Stomach (tissue), 9 donors: ENCODE data around the gene TTYH1. TPM values are rescaled to one million over a fixed set of nuclear protein-coding genes. Genes with fewer than 3 reads are reported as not detected.

Experiments used
- DNase-seq, 2 donors: peaks; one replicate each; pipeline versions ENCODE4 v3.0.0 to v3.0.0-alpha.2; 2013 to 2019
- H3K27ac ChIP-seq, 5 donors: fragments of 200-600 bp in 4 of 5; sonication (generic) in 4 of 5; one replicate each; pipeline ENCODE4 v1.5.1; 2013 to 2019; ENCODE audit warnings: mild to moderate bottlenecking in 1 of 5, moderate library complexity in 1 of 5
- H3K27me3 ChIP-seq, 3 donors: fragments of 200-600 bp; sonication (generic); one replicate each; pipeline ENCODE4 v1.5.1; 2017 to 2019; ENCODE audit warnings: mixed run types in 1 of 3
- H3K36me3 ChIP-seq, 4 donors: fragments of 200-600 bp; sonication (generic); 1 replicate in 3 of 4; 2 replicates in 1 of 4; pipeline ENCODE4 v1.5.1; 2016 to 2019
- H3K4me1 ChIP-seq, 4 donors: fragments of 200-600 bp; sonication (generic); one replicate each; pipeline ENCODE4 v1.5.1; 2016 to 2019
- H3K4me3 ChIP-seq, 4 donors: fragments of 200-600 bp; sonication (generic) in 3 of 4; one replicate each; pipeline ENCODE4 v1.5.1; 2016 to 2019; ENCODE audit warnings: mild to moderate bottlenecking in 1 of 4
- H3K9me3 ChIP-seq, 4 donors: fragments of 200-600 bp; sonication (generic); one replicate each; pipeline ENCODE4 v1.5.1; 2016 to 2019
- CTCF ChIP-seq, 7 experiments: fragments of 450-650 bp in 4 of 7; fragments of 200-600 bp in 3 of 7; sonication (generic) in 3 of 7; IDR thresholded peaks; one replicate each; pipeline ENCODE4 v1.5.1; 2016 to 2019; ENCODE audit warnings: antibody characterized with exemption in 7 of 7, control low read depth in 2 of 7, mild to moderate bottlenecking in 1 of 7
- EP300 ChIP-seq: sonication (generic); formaldehyde crosslinking; IDR thresholded peaks from one replicate; pipeline ENCODE4 v1.6.1; 2017; ENCODE audit warnings: antibody characterized with exemption
- POLR2A ChIP-seq, 4 donors: fragments of 450-650 bp; IDR thresholded peaks; one replicate each; pipeline ENCODE4 v1.6.1; 2016; ENCODE audit warnings: antibody characterized with exemption in 4 of 4, control low read depth in 2 of 4, mild to moderate bottlenecking in 1 of 4, moderate library complexity in 1 of 4
- POLR2AphosphoS5 ChIP-seq, 3 donors: sonication (generic); formaldehyde crosslinking; IDR thresholded peaks; one replicate each; pipeline ENCODE4 v1.6.1; 2016; ENCODE audit warnings: antibody characterized with exemption in 3 of 3
- WGBS, 5 donors: extraction: QIAGEN DNeasy Blood & Tissue Kit in 3 of 5; methylation state at CpG; one replicate each; pipeline versions ENCODE4 v1.1.5 to v1.1.7; 2013 to 2018; 5-methylcytosine and 5-hydroxymethylcytosine counted together
- intact Hi-C: fragments of 100-400 bp; cut with DNase I; formaldehyde crosslinking; loops from one replicate; pipeline ENCODE4 v1.15.1; 2023; ENCODE audit warnings: low total_unique reads
- polyA plus RNA-seq, 3 donors: library from polyadenylated mRNA; stranded (reverse); fragments of 200-250 nt; gene quantifications; one replicate each; pipeline ENCODE4 v1.2.3, GENCODE V29; 2013
- total RNA-seq, 5 donors: library from RNA; depleted of rRNA; stranded (reverse); fragments of >200 nt; gene quantifications; one replicate each; pipeline versions ENCODE4 v1.1.0 to v1.2.3, GENCODE V29; 2014 to 2016
- donor health status: healthy with polysubstance abuse.
- donor health status: Bipolar disorder and iron deficiency.
- donor health status: healthy.

The TTYH1 gene
- total and polyA plus RNA-seq, 8 donors, result 0.12 to 12.9 (median 2.3) TPM; not detected in 3

- Histone ChIP-seq H3K27ac (peak overlapping the region; percentile 98 to 99 (median 99)), H3K4me3 (peak overlapping the region in 2 of 4 donors; percentile 46 to 65), H3K27me3 (no peaks in the 10 kb centered on the region), H3K4me1 (peaks cover 32 to 71% (median 59%) of the 10 kb centered on the region in 4 donors), H3K36me3 (peaks cover 44 to 58% (median 56%) of the 10 kb centered on the region in 4 donors), H3K9me3 (no peaks in the 10 kb centered on the region)
- 17 to 34% (median 29%) methylated on average over 3 of the region's 3 CpGs for WGBS, 5 donors
- TF ChIP-seq CTCF (IDR thresholded peaks at IDR 0.05) (no peak), POLR2A (IDR thresholded peaks at IDR 0.05) (no peak)
- peak in 1 of 2 donors; percentile 83 for DNase-seq
- intact Hi-C loops, result no loop called here
Observed at GRCh38 chr19:54461613-54462012, 46.3 kb downstream of the TTYH1 start.

GRCh38 chr19:54462047-54462654, 46.9 kb downstream of the TTYH1 start:
- Histone ChIP-seq H3K27me3 (no peaks in the 10 kb centered on the region), H3K9me3 (no peaks in the 10 kb centered on the region), H3K36me3 (peaks cover 39 to 52% (median 51%) of the 10 kb centered on the region in 4 donors), H3K27ac (peak overlapping the region; percentile 98 to 99 (median 99)), H3K4me1 (peaks cover 32 to 72% (median 64%) of the 10 kb centered on the region in 4 donors), H3K4me3 (peak overlapping the region; percentile 46 to 70 (median 66))
- intact Hi-C loops, result no loop called here
- no peak for TF ChIP-seq EP300
- TF ChIP-seq POLR2AphosphoS5 (IDR thresholded peaks at IDR 0.05), result peak in 1 of 3 donors; percentile 8
- WGBS, 5 donors, result 30 to 37% (median 35%) methylated on average over 1 to 15 of the region's 15 CpGs
- DNase-seq, result peak; percentile 50 to 54

GRCh38 chr19:54462655-54463530, 47.6 kb downstream of the TTYH1 start:
- Histone ChIP-seq H3K27me3 (no peaks in the 10 kb centered on the region), H3K9me3 (no peaks in the 10 kb centered on the region), H3K4me3 (peak overlapping the region; percentile 46 to 70 (median 66)), H3K27ac (peak overlapping the region; percentile 98 to 99 (median 99)), H3K4me1 (peaks cover 32 to 78% (median 68%) of the 10 kb centered on the region in 4 donors), H3K36me3 (peaks cover 32 to 45% (median 44%) of the 10 kb centered on the region in 4 donors)
- peak; percentile 81 to 89 for DNase-seq
- 0 to 5% (median 3%) methylated on average over 26 to 91 of the region's 91 CpGs for WGBS, 5 donors
- TF ChIP-seq POLR2A (IDR thresholded peaks at IDR 0.05), result no peak
- peak; percentile 32 to 89 (median 81) for TF ChIP-seq POLR2AphosphoS5 (IDR thresholded peaks at IDR 0.05)
- no peak for TF ChIP-seq EP300
- intact Hi-C loops, result no loop called here

GRCh38 chr19:54463531-54464043, 48.3 kb downstream of the TTYH1 start, which contains the start of gene LENG9:
LENG9 (minus strand) TSS chr19:54463778; CDS start chr19:54463526, 252 bp downstream.
- intact Hi-C loops, result no loop called here

More at GRCh38 chr19:54463531-54464043, 48.3 kb downstream of the TTYH1 start, which contains the start of gene LENG9:
- Histone ChIP-seq H3K36me3 (peaks cover 25 to 38% (median 37%) of the 10 kb centered on the region in 4 donors), H3K4me1 (peaks cover 32 to 79% (median 68%) of the 10 kb centered on the region in 4 donors), H3K4me3 (peak within 1 kb of the TSS; percentile 46 to 70 (median 66)), H3K27me3 (no peaks in the 10 kb centered on the region), H3K27ac (peak within 1 kb of the TSS; percentile 98 to 99 (median 99)), H3K9me3 (no peaks in the 10 kb centered on the region)
- WGBS, 5 donors, result 0 to 1% (median 0%) methylated on average over 14 to 41 of the region's 41 CpGs
- TF ChIP-seq POLR2AphosphoS5 (IDR thresholded peaks at IDR 0.05) (peak; percentile 87 to 98 (median 98)), CTCF (IDR thresholded peaks at IDR 0.05) (no peak), EP300 (no peak), POLR2A (IDR thresholded peaks at IDR 0.05) (peak in 2 of 4 donors; percentile 80 to 83)
- peak; percentile 99 to 100 for DNase-seq
